Calu3 (cell line): Measurements from ENCODE around the gene STRBP. TPM values are rescaled to one million over a fixed set of nuclear protein-coding genes. Genes with fewer than 3 reads are reported as not detected.

Source experiments
- BruUV-seq: library from RNA; stranded (reverse); fragments of 400-500 nt; replicated peaks from 2 replicates; lab custom pipeline; 2021; lab: Mats Ljungman, UMichigan
- CTCF ChIA-PET: fragments of 300-600 bp; sonication (Branson Sonifier 250); formaldehyde crosslinking; loops from one replicate; lab custom pipeline; 2022; ENCODE audit warnings: antibody characterized with exemption; lab: Charles Lee
- DNase-seq: peaks from one replicate; pipeline ENCODE4 v3.0.0; 2022
- H3K27ac Mint-ChIP-seq: one replicate; pipeline ENCODE4 v1.8.0; 2022; ENCODE audit warnings: mixed read lengths; ENCODE audit not compliant: unreplicated experiment
- H3K27me3 Mint-ChIP-seq: one replicate; pipeline ENCODE4 v1.8.0; 2022; ENCODE audit warnings: mixed read lengths; ENCODE audit not compliant: unreplicated experiment
- H3K36me3 Mint-ChIP-seq: one replicate; pipeline ENCODE4 v1.8.0; 2022; ENCODE audit warnings: mild to moderate bottlenecking, moderate library complexity, mixed read lengths; ENCODE audit not compliant: insufficient read depth, unreplicated experiment
- H3K4me1 Mint-ChIP-seq: one replicate; pipeline ENCODE4 v1.8.0; 2022; ENCODE audit warnings: mild to moderate bottlenecking, low read depth, mixed read lengths; ENCODE audit not compliant: unreplicated experiment
- H3K4me3 Mint-ChIP-seq: one replicate; pipeline ENCODE4 v1.8.0; 2022; ENCODE audit warnings: mild to moderate bottlenecking, low read depth, moderate library complexity, mixed read lengths; ENCODE audit not compliant: unreplicated experiment
- H3K9me3 Mint-ChIP-seq: one replicate; pipeline ENCODE4 v1.8.0; 2022; ENCODE audit warnings: low read depth, mixed read lengths; ENCODE audit not compliant: unreplicated experiment
- CTCF ChIP-seq: fragments of 200-600 bp; IDR thresholded peaks from one replicate; pipeline ENCODE4 v1.8.0; 2022; ENCODE audit warnings: antibody characterized with exemption; ENCODE audit not compliant: unreplicated experiment
- intact Hi-C: fragments of 100-400 bp; cut with micrococcal nuclease; formaldehyde crosslinking; loops from one replicate; pipeline ENCODE4 v1.10.0; 2022; ENCODE audit not compliant: unreplicated experiment
- total RNA-seq: library from RNA; stranded (reverse); gene quantifications from 2 replicates; pipeline ENCODE4 v1.2.3, GENCODE V29; 2022

STRBP gene
- total RNA-seq, 1 experiment from 2014 or later = 27.3 TPM

DNA sequence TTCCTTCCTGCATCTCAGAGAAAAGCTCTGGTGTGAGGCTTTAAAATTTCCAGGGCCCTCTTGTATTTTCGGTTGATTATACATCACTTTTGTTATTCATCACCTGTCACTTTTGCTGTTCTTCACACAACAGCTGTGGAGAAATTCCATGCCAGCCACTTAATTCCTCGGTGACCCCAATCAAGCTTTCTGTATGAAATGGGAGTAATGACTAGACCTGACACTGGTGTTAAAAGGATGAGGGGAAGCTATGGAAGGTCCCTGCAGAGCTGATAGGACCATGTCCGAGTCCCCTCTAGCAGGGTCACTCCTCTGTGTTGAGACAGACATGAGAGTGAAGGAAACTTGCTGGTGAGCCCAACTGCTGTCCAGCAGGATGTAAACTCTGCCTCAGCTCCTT, 175.2 kb downstream of the STRBP start:
- CTCF ChIA-PET = no interaction called here
- Mint-ChIP-seq H3K27ac (no peak overlapping the region), H3K36me3 (peaks cover 15% of the 10 kb centered on the region), H3K9me3 (no peaks in the 10 kb centered on the region), H3K4me1 (no peaks in the 10 kb centered on the region), H3K4me3 (no peak overlapping the region), H3K27me3 (no peaks in the 10 kb centered on the region)
- no peak for DNase-seq
- intact Hi-C loops = no loop called here
- no peak for TF ChIP-seq CTCF
- no TSS peak for BruUV-seq

GRCh38 chr9:123091459-123091858, 176.9 kb downstream of the STRBP start:
- no TSS peak for BruUV-seq
- no peaks in the 10 kb centered on the region for H3K27me3 Mint-ChIP-seq
- H3K4me3 Mint-ChIP-seq = no peak overlapping the region
- peaks cover 10% of the 10 kb centered on the region for H3K36me3 Mint-ChIP-seq
- no peak for TF ChIP-seq CTCF
- no peak overlapping the region for H3K27ac Mint-ChIP-seq
- CTCF ChIA-PET = no interaction called here
- no peaks in the 10 kb centered on the region for H3K4me1 Mint-ChIP-seq
- DNase-seq = no peak
- no peaks in the 10 kb centered on the region for H3K9me3 Mint-ChIP-seq
- intact Hi-C loops = no loop called here

- CTCF ChIA-PET = no interaction called here
- H3K36me3 Mint-ChIP-seq = peaks cover 13% of the 10 kb centered on the region
- no peaks in the 10 kb centered on the region for H3K27me3 Mint-ChIP-seq
- DNase-seq = no peak
- H3K27ac Mint-ChIP-seq = no peak overlapping the region
- intact Hi-C loops = no loop called here
- H3K4me1 Mint-ChIP-seq = no peaks in the 10 kb centered on the region
- no TSS peak for BruUV-seq
- H3K4me3 Mint-ChIP-seq = no peak overlapping the region
- no peaks in the 10 kb centered on the region for H3K9me3 Mint-ChIP-seq
- no peak for TF ChIP-seq CTCF
Observed at GRCh38 chr9:123090956-123091355, 177.4 kb downstream of the STRBP start.

DNA sequence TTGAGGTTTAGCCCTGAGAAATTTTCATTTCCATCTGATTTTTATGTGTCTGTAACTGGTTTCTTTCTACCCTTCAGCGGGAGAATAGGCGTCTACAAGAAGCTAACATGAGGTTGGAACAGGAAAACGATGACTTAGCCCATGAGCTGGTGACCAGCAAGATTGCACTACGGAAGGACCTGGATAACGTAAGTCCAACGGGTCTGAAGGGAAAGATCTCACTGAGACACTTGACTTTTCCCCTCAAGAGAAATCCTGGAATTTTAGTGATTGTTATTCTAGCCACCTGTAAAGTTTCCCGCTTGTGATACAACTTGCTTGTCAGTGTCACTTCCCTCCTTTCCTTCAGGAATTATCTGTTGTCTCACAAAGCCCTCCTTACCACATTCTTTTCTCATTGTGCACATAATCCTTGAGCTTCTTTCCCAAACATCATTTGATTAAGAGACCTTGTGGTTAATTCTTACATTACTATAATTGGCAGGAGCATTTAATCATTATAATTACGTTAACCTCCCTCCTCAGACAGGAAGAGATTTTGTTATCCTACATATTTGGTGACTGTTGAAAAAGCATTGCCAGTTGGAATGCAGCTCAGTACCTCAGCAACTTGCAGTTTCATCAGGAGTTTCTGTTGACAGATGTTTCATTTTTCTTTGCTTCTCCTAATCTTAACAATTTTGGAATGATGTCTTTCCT, 178.0 kb downstream of the STRBP start:
- H3K9me3 Mint-ChIP-seq = no peaks in the 10 kb centered on the region
- no peak overlapping the region for H3K27ac Mint-ChIP-seq
- no TSS peak for BruUV-seq
- H3K4me3 Mint-ChIP-seq = no peak overlapping the region
- H3K27me3 Mint-ChIP-seq = no peaks in the 10 kb centered on the region
- CTCF ChIA-PET = no interaction called here
- TF ChIP-seq CTCF = no peak
- peaks cover 15% of the 10 kb centered on the region for H3K36me3 Mint-ChIP-seq
- intact Hi-C loops = no loop called here
- DNase-seq = no peak
- no peaks in the 10 kb centered on the region for H3K4me1 Mint-ChIP-seq
